ENCODE measurements around the gene BPIFB3.

DNA sequence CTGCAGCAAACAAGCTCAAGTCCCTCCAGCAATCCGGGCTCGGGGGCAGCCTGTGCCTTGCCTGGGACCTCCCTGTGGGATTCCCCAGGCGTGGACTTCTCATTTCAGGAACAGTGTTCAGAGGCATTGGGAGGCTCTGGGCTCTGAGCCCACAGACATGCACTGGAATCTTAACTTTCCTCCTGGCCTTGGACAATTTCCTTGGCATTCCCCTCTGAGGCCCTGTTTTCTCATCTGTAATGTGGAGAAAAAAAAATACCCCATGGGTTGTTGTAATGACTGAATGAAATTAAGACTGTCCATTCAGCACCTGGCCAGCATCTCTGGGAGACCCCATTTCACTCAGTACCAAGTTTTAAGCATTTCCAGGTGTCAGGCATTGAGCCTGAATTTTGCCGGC, 43.3 kb downstream of the BPIFB3 start:
- TF ChIP-seq, protein P1, sequence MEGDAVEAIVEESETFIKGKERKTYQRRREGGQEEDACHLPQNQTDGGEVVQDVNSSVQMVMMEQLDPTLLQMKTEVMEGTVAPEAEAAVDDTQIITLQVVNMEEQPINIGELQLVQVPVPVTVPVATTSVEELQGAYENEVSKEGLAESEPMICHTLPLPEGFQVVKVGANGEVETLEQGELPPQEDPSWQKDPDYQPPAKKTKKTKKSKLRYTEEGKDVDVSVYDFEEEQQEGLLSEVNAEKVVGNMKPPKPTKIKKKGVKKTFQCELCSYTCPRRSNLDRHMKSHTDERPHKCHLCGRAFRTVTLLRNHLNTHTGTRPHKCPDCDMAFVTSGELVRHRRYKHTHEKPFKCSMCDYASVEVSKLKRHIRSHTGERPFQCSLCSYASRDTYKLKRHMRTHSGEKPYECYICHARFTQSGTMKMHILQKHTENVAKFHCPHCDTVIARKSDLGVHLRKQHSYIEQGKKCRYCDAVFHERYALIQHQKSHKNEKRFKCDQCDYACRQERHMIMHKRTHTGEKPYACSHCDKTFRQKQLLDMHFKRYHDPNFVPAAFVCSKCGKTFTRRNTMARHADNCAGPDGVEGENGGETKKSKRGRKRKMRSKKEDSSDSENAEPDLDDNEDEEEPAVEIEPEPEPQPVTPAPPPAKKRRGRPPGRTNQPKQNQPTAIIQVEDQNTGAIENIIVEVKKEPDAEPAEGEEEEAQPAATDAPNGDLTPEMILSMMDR (IDR thresholded peaks at IDR 0.05): no peak
- TF ChIP-seq POLR2A (IDR thresholded peaks at IDR 0.05): no peak

All from Peyer's patch (tissue), 4 donors.